Breast epithelium (tissue), 4 donors: ENCODE data around the gene NKX2-4. TPM values are rescaled to one million over a fixed set of nuclear protein-coding genes. Genes with fewer than 3 reads are reported as not detected.
"Not testable (repeated sequence)": the region's sequence is repeated elsewhere in the genome, so short reads cannot be mapped to it uniquely, and the experiment has no call there.

Source experiments
- DNase-seq, 2 donors: peaks; one replicate each; pipeline ENCODE4 v3.0.0-alpha.2; 2019; ENCODE audit warnings: low spot score in 2 of 2
- H3K27ac ChIP-seq, 2 donors: fragments of 200-600 bp; sonication (generic) in 1 of 2; one replicate each; pipeline ENCODE4 v1.5.1; 2016 to 2019; ENCODE audit warnings: mild to moderate bottlenecking in 1 of 2
- H3K27me3 ChIP-seq, 2 donors: fragments of 200-600 bp; sonication (generic) in 1 of 2; one replicate each; pipeline versions ENCODE4 v1.5.1 to v1.6.0; 2017 to 2019; ENCODE audit warnings: control low read depth in 1 of 2, mild to moderate bottlenecking in 1 of 2
- H3K36me3 ChIP-seq: fragments of 200-600 bp; one replicate; pipeline ENCODE4 v1.5.1; 2019
- H3K4me1 ChIP-seq, 2 donors: fragments of 200-600 bp; sonication (generic); one replicate each; pipeline ENCODE4 v1.5.1; 2016 to 2019; ENCODE audit warnings: control low read depth in 1 of 2
- H3K4me3 ChIP-seq, 3 donors: fragments of 200-600 bp; sonication (generic); 1 replicate in 2 of 3; 2 replicates in 1 of 3; pipeline ENCODE4 v1.5.1; 2016 to 2019; ENCODE audit warnings: mild to moderate bottlenecking in 3 of 3, moderate library complexity in 2 of 3
- H3K9me3 ChIP-seq, 2 donors: fragments of 200-600 bp; sonication (generic) in 1 of 2; one replicate each; pipeline ENCODE4 v1.5.1; 2016 to 2019; ENCODE audit warnings: control low read depth in 1 of 2
- CTCF ChIP-seq, 3 donors: fragments of 450-650 bp; IDR thresholded peaks; one replicate each; pipeline ENCODE4 v1.5.1; 2016 to 2017; ENCODE audit warnings: antibody characterized with exemption in 3 of 3, mild to moderate bottlenecking in 3 of 3, moderate library complexity in 3 of 3
- POLR2A ChIP-seq: fragments of 450-650 bp; IDR thresholded peaks from one replicate; pipeline ENCODE4 v1.6.1; 2016; ENCODE audit warnings: antibody characterized with exemption, mild to moderate bottlenecking, moderate library complexity
- POLR2AphosphoS5 ChIP-seq, 3 donors: sonication (generic); formaldehyde crosslinking; IDR thresholded peaks; one replicate each; pipeline ENCODE4 v1.6.1; 2017; ENCODE audit warnings: antibody characterized with exemption in 3 of 3
- intact Hi-C: fragments of 100-400 bp; cut with DNase I; formaldehyde crosslinking; loops from one replicate; pipeline ENCODE4 v1.15.1; 2023; ENCODE audit warnings: low total_unique reads
- total RNA-seq, 3 donors: library from RNA; depleted of rRNA; stranded (reverse); fragments of >200 nt; gene quantifications; one replicate each; pipeline ENCODE4 v1.1.0, GENCODE V29; 2016

Gene NKX2-4
- total RNA-seq, 3 donors from 2014 or later: not detected

DNA sequence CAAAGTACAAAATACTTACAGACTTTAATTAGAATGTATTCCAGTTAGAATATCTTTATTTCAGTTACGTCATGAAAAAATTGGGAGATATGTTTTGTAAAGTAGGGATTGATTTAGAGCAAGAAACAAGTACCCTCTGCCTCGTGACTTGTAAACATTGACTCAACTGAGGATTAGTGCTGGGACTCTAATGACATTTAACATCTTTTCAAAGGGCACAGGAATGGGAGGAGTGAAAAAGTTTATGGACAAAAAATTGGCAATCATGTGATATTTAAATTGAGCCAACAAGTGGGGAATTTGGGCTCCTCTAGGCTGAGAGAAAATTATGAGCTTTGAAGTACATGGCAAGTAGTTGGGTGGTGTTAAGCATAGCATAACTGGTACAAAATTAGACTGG is 25.3 kb downstream of the NKX2-4 start:
- H3K4me1 ChIP-seq: peaks cover 3% of the 10 kb centered on the region in 2 donors
- TF ChIP-seq POLR2AphosphoS5 (IDR thresholded peaks at IDR 0.05) (no peak), POLR2A (no peak), CTCF (IDR thresholded peaks at IDR 0.05) (no peak)
- H3K27ac ChIP-seq: no peak overlapping the region
- no peaks in the 10 kb centered on the region for H3K27me3 ChIP-seq
- no peaks in the 10 kb centered on the region for H3K9me3 ChIP-seq
- no peaks in the 10 kb centered on the region for H3K36me3 ChIP-seq
- DNase-seq: no peak
- H3K4me3 ChIP-seq: no peak overlapping the region
- intact Hi-C loops: no loop called here

DNA sequence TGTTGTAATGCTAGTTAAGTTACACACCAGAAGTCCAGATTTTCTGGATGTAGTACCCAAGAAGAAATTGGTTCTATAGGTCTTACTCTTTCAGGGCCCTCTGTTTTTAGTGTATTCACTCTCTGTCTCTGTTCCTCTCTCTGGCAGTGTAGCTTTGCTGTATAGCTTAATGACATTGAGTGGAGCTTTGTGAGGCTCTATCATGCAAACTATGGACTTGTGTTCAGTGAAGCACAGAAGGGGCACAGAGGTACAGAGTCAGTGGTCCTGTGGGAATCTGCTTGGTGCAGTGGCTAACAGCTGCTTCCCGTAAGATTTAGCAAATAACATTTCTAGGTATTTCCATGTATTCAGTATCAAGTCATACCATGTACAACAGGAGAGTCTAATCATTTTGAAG is 26.1 kb downstream of the NKX2-4 start:
- Histone ChIP-seq H3K4me1 (peaks cover 3% of the 10 kb centered on the region in 2 donors), H3K4me3 (no peak overlapping the region), H3K36me3 (no peaks in the 10 kb centered on the region), H3K27me3 (no peaks in the 10 kb centered on the region), H3K9me3 (no peaks in the 10 kb centered on the region), H3K27ac (no peak overlapping the region)
- TF ChIP-seq CTCF (IDR thresholded peaks at IDR 0.05) (no peak), POLR2AphosphoS5 (IDR thresholded peaks at IDR 0.05) (no peak), POLR2A (no peak)
- DNase-seq: no peak
- intact Hi-C loops: no loop called here

DNA sequence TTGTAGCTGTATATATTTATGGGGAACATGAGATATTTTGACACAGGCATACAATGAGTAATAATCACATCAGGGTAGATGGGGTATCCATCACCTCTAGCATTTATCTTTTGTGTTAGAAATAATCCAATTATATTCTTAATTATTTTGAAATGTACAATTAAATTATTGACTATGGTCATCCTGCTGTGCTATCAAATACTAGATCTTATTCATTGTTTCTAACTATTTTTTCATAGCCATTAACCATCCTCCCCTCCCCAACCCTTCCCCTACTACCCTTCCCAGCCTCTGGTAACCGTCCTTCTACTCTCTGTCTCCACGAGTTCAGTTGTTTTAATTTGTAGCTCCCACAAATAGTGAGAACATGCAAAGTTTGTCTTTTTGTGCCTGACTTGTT is 28.5 kb downstream of the NKX2-4 start:
- H3K27me3 ChIP-seq: no peaks in the 10 kb centered on the region
- H3K4me3 ChIP-seq: no peak overlapping the region
- intact Hi-C loops: no loop called here
- peaks cover 2% of the 10 kb centered on the region in 2 donors for H3K4me1 ChIP-seq
- H3K9me3 ChIP-seq: no peaks in the 10 kb centered on the region
- no peak for TF ChIP-seq CTCF (IDR thresholded peaks at IDR 0.05)
- TF ChIP-seq POLR2AphosphoS5 (IDR thresholded peaks at IDR 0.05): no peak
- no peak for TF ChIP-seq POLR2A
- H3K36me3 ChIP-seq: no peaks in the 10 kb centered on the region
- H3K27ac ChIP-seq: no peak overlapping the region
- no peak for DNase-seq

GRCh38 chr20:21366273-21366672 is 31.1 kb downstream of the NKX2-4 start:
- intact Hi-C loops, DNase-seq, H3K27me3 ChIP-seq, H3K36me3 ChIP-seq, H3K9me3 ChIP-seq, H3K4me3 ChIP-seq, H3K27ac ChIP-seq, H3K4me1 ChIP-seq: not testable (repeated sequence)

DNA sequence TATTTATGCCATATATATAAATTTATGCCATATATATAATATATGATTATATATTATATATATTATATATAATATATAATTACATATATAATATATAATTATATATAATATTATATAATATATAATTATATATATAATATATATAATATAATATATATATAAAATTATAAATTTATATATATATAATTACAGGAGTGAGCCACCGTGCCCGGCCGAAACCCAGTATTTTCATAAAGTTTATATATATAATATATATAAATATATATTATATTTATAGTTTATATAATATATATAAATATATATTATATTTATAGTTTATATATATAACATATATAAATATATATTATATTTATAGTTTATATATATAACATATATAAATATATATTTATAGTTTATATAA is 31.6 kb downstream of the NKX2-4 start:
- TF ChIP-seq POLR2A (no peak), CTCF (IDR thresholded peaks at IDR 0.05) (no peak), POLR2AphosphoS5 (IDR thresholded peaks at IDR 0.05) (no peak)
- DNase-seq: no peak
- Histone ChIP-seq H3K4me3 (no peak overlapping the region), H3K36me3 (peaks cover 6% of the 10 kb centered on the region), H3K9me3 (no peaks in the 10 kb centered on the region), H3K27ac (no peak overlapping the region), H3K27me3 (no peaks in the 10 kb centered on the region), H3K4me1 (no peaks in the 10 kb centered on the region)
- intact Hi-C loops: no loop called here

- H3K4me3 ChIP-seq: no peak overlapping the region
- no peaks in the 10 kb centered on the region for H3K4me1 ChIP-seq
- intact Hi-C loops: no loop called here
- DNase-seq: no peak
- H3K27ac ChIP-seq: no peak overlapping the region
- no peaks in the 10 kb centered on the region for H3K27me3 ChIP-seq
- peaks cover 11% of the 10 kb centered on the region for H3K36me3 ChIP-seq
- TF ChIP-seq CTCF (IDR thresholded peaks at IDR 0.05): no peak
- no peak for TF ChIP-seq POLR2A
- no peak for TF ChIP-seq POLR2AphosphoS5 (IDR thresholded peaks at IDR 0.05)
- H3K9me3 ChIP-seq: no peaks in the 10 kb centered on the region
Measured at GRCh38 chr20:21364413-21364812, 32.9 kb downstream of the NKX2-4 start.
